GM23338 (cell line): Measurements from ENCODE around the gene ANTXR1. TPM values are rescaled to one million over a fixed set of nuclear protein-coding genes. Genes with fewer than 3 reads are reported as not detected.

Source experiments
- ATAC-seq: fragments of 200-7000 bp; cut with Tn5 transposase; 3 replicates; pipeline ENCODE4 v1.9.1; 2020
- DNase-seq: peaks from one replicate; pipeline ENCODE4 v3.0.0-alpha.2; 2015; ENCODE audit warnings: low spot score
- H2AFZ ChIP-seq: fragments of 200-600 bp; sonication (generic); 2 replicates; pipeline ENCODE4 v1.8.0; 2016; ENCODE audit warnings: antibody characterized with exemption, mild to moderate bottlenecking, moderate library complexity
- H3F3A ChIP-seq: fragments of 200-600 bp; sonication (generic); replicated peaks from 2 replicates; pipeline ENCODE4 v1.8.0; 2017; ENCODE audit warnings: antibody characterized with exemption, mixed run types, low read depth
- H3K27ac ChIP-seq: fragments of 200-600 bp; sonication (generic); 2 replicates; pipeline ENCODE4 v1.6.1; 2016; ENCODE audit warnings: low read depth
- H3K27me3 ChIP-seq: fragments of 200-600 bp; sonication (generic); 2 replicates; pipeline ENCODE4 v1.8.0; 2016; ENCODE audit warnings: mild to moderate bottlenecking, mixed run types, moderate library complexity; ENCODE audit not compliant: insufficient read depth
- H3K36me3 ChIP-seq: fragments of 200-600 bp; sonication (generic); 2 replicates; pipeline ENCODE4 v1.8.0; 2016; ENCODE audit warnings: mild to moderate bottlenecking; ENCODE audit not compliant: insufficient read depth
- H3K4me1 ChIP-seq: fragments of 200-600 bp; sonication (generic); 2 replicates; pipeline ENCODE4 v1.8.0; 2016; ENCODE audit warnings: mild to moderate bottlenecking, moderate library complexity; ENCODE audit not compliant: insufficient read depth
- H3K4me2 ChIP-seq: fragments of 200-600 bp; sonication (generic); 2 replicates; pipeline ENCODE4 v1.7.1; 2017; ENCODE audit warnings: mixed run types
- H3K4me3 ChIP-seq: fragments of 200-600 bp; sonication (generic); 2 replicates; pipeline ENCODE4 v1.6.1; 2016; ENCODE audit warnings: mixed run types
- H3K79me2 ChIP-seq: fragments of 200-600 bp; sonication (generic); replicated peaks from 2 replicates; pipeline ENCODE4 v1.8.0; 2017; ENCODE audit warnings: mild to moderate bottlenecking; ENCODE audit not compliant: insufficient read depth
- H3K9me2 ChIP-seq: fragments of 200-600 bp; sonication (generic); 2 replicates; pipeline ENCODE4 v1.8.0; 2017; ENCODE audit not compliant: insufficient read depth
- H4K20me1 ChIP-seq: fragments of 200-600 bp; sonication (generic); replicated peaks from 2 replicates; pipeline ENCODE4 v1.8.0; 2017; ENCODE audit warnings: mild to moderate bottlenecking; ENCODE audit not compliant: insufficient read depth
- H3K27ac Mint-ChIP-seq: 2 replicates; pipeline ENCODE4 v1.8.0; 2020; ENCODE audit warnings: inconsistent platforms, mild to moderate bottlenecking, moderate library complexity, mixed read lengths
- H3K27me3 Mint-ChIP-seq: 3 replicates; pipeline ENCODE4 v1.8.0; 2022; ENCODE audit warnings: low read depth, mild to moderate bottlenecking, moderate library complexity, mixed read lengths, inconsistent platforms; ENCODE audit not compliant: insufficient read depth, poor library complexity
- H3K36me3 Mint-ChIP-seq: 3 replicates; pipeline ENCODE4 v1.8.0; 2021; ENCODE audit warnings: low read depth, mild to moderate bottlenecking, inconsistent platforms, moderate library complexity, mixed read lengths
- H3K4me1 Mint-ChIP-seq: 3 replicates; pipeline ENCODE4 v1.8.0; 2020; ENCODE audit warnings: mild to moderate bottlenecking, inconsistent platforms, mixed read lengths
- H3K4me3 Mint-ChIP-seq: 3 replicates; pipeline ENCODE4 v1.8.0; 2021; ENCODE audit warnings: moderate library complexity, mild to moderate bottlenecking, inconsistent platforms, mixed read lengths
- H3K9me3 Mint-ChIP-seq: 3 replicates; pipeline ENCODE4 v1.8.0; 2020; ENCODE audit warnings: moderate library complexity, mild to moderate bottlenecking, inconsistent platforms, mixed read lengths
- CREB1 ChIP-seq: fragments of 250-450 bp; sonication (Bioruptor Pico); IDR thresholded peaks from 2 replicates; pipeline ENCODE4 v1.5.0; 2020; ENCODE audit warnings: low read depth, mild to moderate bottlenecking, moderate library complexity
- EZH2 ChIP-seq: fragments of 200-600 bp; sonication (generic); IDR thresholded peaks from one replicate; pipeline ENCODE4 v1.8.0; 2017; ENCODE audit warnings: antibody characterized with exemption, mild to moderate bottlenecking, low read depth; ENCODE audit not compliant: unreplicated experiment
- EZH2phosphoT487 ChIP-seq: fragments of 200-600 bp; sonication (generic); IDR thresholded peaks from one replicate; pipeline ENCODE4 v1.8.1; 2018; ENCODE audit warnings: antibody characterized with exemption; ENCODE audit not compliant: unreplicated experiment
- POLR2AphosphoS5 ChIP-seq: IDR thresholded peaks from 2 replicates; pipeline ENCODE4 v1.6.1; 2016; ENCODE audit warnings: antibody characterized with exemption, low read depth
- STAT1 ChIP-seq: IDR thresholded peaks from one replicate; pipeline ENCODE4 v1.6.1; 2016; ENCODE audit warnings: antibody characterized with exemption; ENCODE audit not compliant: unreplicated experiment
- ZNF114 ChIP-seq: fragments of 250-450 bp; sonication (Bioruptor Pico); IDR thresholded peaks from 2 replicates; pipeline ENCODE4 v1.5.0; 2020; ENCODE audit warnings: mild to moderate bottlenecking, moderate library complexity
- ZNF331 ChIP-seq: fragments of 250-450 bp; sonication (Bioruptor Pico); IDR thresholded peaks from 2 replicates; pipeline ENCODE4 v1.5.0; 2020; ENCODE audit warnings: low read depth, mild to moderate bottlenecking, moderate library complexity
- polyA plus RNA-seq: library from polyadenylated mRNA; unstranded; fragments of >200 nt; fragmentation: Nextera tagmentation; extraction: Ambion mirVana; gene quantifications from 2 replicates; pipeline ENCODE4 v1.2.1, GENCODE V29; 2016
- total RNA-seq: library from RNA; depleted of rRNA; stranded (reverse); fragments of >200 nt; shearing (Covaris generic); gene quantifications from 2 replicates; pipeline ENCODE4 v1.2.3, GENCODE V29; 2014
- TF ChIP-seq, protein P1 (sequence below), 2 experiments: fragments of 200-600 bp in 1 of 2; sonication (generic) in 1 of 2; conservative IDR thresholded peaks; 2 replicates each; pipeline versions ENCODE4 v1.5.1 to v1.6.1; 2016 to 2017; ENCODE audit warnings: antibody characterized with exemption in 2 of 2, low read depth in 2 of 2, mild to moderate bottlenecking in 2 of 2, moderate library complexity in 1 of 2
- TF ChIP-seq, protein P2 (sequence below): IDR thresholded peaks from 2 replicates; pipeline ENCODE4 v1.6.1; 2016; ENCODE audit warnings: antibody characterized with exemption

ANTXR1 gene
- total and polyA plus RNA-seq, 2 experiments from 2014 or later: 16.1 to 23.1 TPM

DNA sequence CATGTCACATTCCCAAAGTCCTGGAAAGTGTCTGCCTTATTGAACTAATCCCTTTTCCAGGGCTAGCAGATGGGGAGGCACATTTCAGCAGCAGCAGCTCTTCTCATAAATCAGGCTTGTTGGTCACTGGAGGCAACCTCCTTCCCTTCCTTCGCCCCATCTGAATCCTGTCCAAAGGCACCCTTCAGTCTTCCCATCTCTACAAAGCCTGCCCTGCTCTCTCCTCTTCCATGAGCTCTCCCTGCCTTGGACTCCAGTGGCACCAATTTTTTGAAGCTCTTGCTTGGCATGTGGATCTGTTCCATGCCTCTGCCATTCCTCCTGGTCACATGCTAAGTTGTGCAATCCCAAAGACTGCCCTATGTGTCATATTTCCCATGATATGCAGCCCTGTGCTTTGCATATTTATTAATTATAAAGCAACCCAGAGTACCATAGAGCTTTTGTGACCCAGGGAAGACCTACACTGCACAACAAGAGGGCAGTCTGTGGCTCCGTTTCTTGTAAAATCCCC, 70.3 kb downstream of the ANTXR1 start:
- Histone ChIP-seq H3K4me2 (no peak overlapping the region), H2AFZ (no peak overlapping the region), H3K27me3 (no peaks in the 10 kb centered on the region), H3K4me1 (no peaks in the 10 kb centered on the region; the same call in 1 of the 2 replicates), H3K36me3 (no peaks in the 10 kb centered on the region), H3K9me2 (peaks cover 3% of the 10 kb centered on the region; the same call in 1 of the 2 replicates), H3K27ac (no peak overlapping the region), H3F3A (no peaks in the 10 kb centered on the region), H3K79me2 (no peaks in the 10 kb centered on the region), H3K4me3 (no peak overlapping the region), H4K20me1 (no peaks in the 10 kb centered on the region)
- no peak for TF ChIP-seq CREB1 (CRISPR knock-in tag)
- TF ChIP-seq ZNF114 (CRISPR knock-in tag): no peak
- TF ChIP-seq STAT1: no peak
- DNase-seq (no peak), ATAC-seq (no peak)
- peaks cover 18% of the 10 kb centered on the region for H3K36me3 Mint-ChIP-seq
- H3K27ac Mint-ChIP-seq: peak overlapping the region; percentile 77
- no peaks in the 10 kb centered on the region; the same call in 2 of the 3 replicates for H3K4me1 Mint-ChIP-seq
- H3K4me3 Mint-ChIP-seq: no peak overlapping the region
- peaks cover 4% of the 10 kb centered on the region for H3K27me3 Mint-ChIP-seq
- H3K9me3 Mint-ChIP-seq: no peaks in the 10 kb centered on the region

DNA sequence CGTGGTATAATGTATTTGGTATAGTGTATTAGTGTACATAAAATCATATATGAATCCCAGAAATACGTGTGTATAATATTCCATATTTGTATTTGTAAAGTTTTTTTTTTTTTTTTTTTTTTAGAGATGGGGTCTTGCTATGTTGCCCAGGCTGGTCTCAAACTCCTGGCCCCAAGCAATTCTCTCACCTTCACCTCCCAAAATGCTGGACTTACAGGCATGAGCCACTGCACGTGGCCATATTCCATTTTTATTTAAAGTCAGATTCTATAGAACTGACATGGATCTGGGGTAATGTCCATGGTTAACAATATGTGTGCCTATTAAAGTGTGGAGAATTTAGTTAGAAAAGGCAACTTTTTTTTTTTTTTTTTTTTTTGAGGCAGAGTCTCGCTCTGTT, 71.5 kb downstream of the ANTXR1 start:
- DNase-seq: no peak
- Histone ChIP-seq H3K4me3 (no peak overlapping the region), H3K4me2 (no peak overlapping the region), H3K4me1 (no peaks in the 10 kb centered on the region; the same call in 1 of the 2 replicates), H3F3A (no peaks in the 10 kb centered on the region), H3K27ac (no peak overlapping the region), H4K20me1 (no peaks in the 10 kb centered on the region), H2AFZ (no peak overlapping the region), H3K36me3 (no peaks in the 10 kb centered on the region), H3K27me3 (no peaks in the 10 kb centered on the region), H3K79me2 (no peaks in the 10 kb centered on the region), H3K9me2 (peaks cover 3% of the 10 kb centered on the region; the same call in 1 of the 2 replicates)
- ATAC-seq: no peak
- no peaks in the 10 kb centered on the region; the same call in 2 of the 3 replicates for H3K4me1 Mint-ChIP-seq
- no peak overlapping the region for H3K4me3 Mint-ChIP-seq
- H3K36me3 Mint-ChIP-seq: peaks cover 13% of the 10 kb centered on the region
- H3K27ac Mint-ChIP-seq: no peak overlapping the region
- H3K9me3 Mint-ChIP-seq: no peaks in the 10 kb centered on the region
- TF ChIP-seq, protein P1, sequence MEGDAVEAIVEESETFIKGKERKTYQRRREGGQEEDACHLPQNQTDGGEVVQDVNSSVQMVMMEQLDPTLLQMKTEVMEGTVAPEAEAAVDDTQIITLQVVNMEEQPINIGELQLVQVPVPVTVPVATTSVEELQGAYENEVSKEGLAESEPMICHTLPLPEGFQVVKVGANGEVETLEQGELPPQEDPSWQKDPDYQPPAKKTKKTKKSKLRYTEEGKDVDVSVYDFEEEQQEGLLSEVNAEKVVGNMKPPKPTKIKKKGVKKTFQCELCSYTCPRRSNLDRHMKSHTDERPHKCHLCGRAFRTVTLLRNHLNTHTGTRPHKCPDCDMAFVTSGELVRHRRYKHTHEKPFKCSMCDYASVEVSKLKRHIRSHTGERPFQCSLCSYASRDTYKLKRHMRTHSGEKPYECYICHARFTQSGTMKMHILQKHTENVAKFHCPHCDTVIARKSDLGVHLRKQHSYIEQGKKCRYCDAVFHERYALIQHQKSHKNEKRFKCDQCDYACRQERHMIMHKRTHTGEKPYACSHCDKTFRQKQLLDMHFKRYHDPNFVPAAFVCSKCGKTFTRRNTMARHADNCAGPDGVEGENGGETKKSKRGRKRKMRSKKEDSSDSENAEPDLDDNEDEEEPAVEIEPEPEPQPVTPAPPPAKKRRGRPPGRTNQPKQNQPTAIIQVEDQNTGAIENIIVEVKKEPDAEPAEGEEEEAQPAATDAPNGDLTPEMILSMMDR (conservative IDR thresholded peaks at IDR 0.05; ENCODE audit: low read depth in 2 of 2): no peak
- TF ChIP-seq STAT1 (no peak), CREB1 (CRISPR knock-in tag) (no peak), EZH2phosphoT487 (no peak), ZNF114 (CRISPR knock-in tag) (no peak)
- TF ChIP-seq, protein P2, sequence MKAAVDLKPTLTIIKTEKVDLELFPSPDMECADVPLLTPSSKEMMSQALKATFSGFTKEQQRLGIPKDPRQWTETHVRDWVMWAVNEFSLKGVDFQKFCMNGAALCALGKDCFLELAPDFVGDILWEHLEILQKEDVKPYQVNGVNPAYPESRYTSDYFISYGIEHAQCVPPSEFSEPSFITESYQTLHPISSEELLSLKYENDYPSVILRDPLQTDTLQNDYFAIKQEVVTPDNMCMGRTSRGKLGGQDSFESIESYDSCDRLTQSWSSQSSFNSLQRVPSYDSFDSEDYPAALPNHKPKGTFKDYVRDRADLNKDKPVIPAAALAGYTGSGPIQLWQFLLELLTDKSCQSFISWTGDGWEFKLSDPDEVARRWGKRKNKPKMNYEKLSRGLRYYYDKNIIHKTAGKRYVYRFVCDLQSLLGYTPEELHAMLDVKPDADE: no peak
- peaks cover 4% of the 10 kb centered on the region for H3K27me3 Mint-ChIP-seq

GRCh38 chr2:69086466-69086865, 73.5 kb downstream of the ANTXR1 start:
- H3K4me1 ChIP-seq: no peaks in the 10 kb centered on the region; the same call in 1 of the 2 replicates
- Mint-ChIP-seq H3K4me1 (no peaks in the 10 kb centered on the region; the same call in 2 of the 3 replicates), H3K9me3 (no peaks in the 10 kb centered on the region), H3K27me3 (peaks cover 4% of the 10 kb centered on the region), H3K4me3 (no peak overlapping the region), H3K27ac (no peak overlapping the region), H3K36me3 (peaks cover 10% of the 10 kb centered on the region)
- H2AFZ ChIP-seq: no peak overlapping the region
- no peak overlapping the region for H3K4me2 ChIP-seq
- no peak for TF ChIP-seq EZH2
- TF ChIP-seq ZNF114 (CRISPR knock-in tag): no peak
- TF ChIP-seq EZH2phosphoT487: no peak
- TF ChIP-seq STAT1: no peak
- no peak for TF ChIP-seq POLR2AphosphoS5
- TF ChIP-seq ZNF331: no peak
- TF ChIP-seq, protein P1 (conservative IDR thresholded peaks at IDR 0.05; ENCODE audit: low read depth in 2 of 2): no peak
- H3K27ac ChIP-seq: no peak overlapping the region
- no peak overlapping the region for H3K4me3 ChIP-seq
- peaks cover 3% of the 10 kb centered on the region; the same call in 1 of the 2 replicates for H3K9me2 ChIP-seq
- no peaks in the 10 kb centered on the region for H3K79me2 ChIP-seq
- H4K20me1 ChIP-seq: no peaks in the 10 kb centered on the region
- H3K36me3 ChIP-seq: peaks cover under 1% of the 10 kb centered on the region; the same call in 1 of the 2 replicates
- peak; percentile 3 for DNase-seq
- no peaks in the 10 kb centered on the region for H3K27me3 ChIP-seq
- H3F3A ChIP-seq: no peaks in the 10 kb centered on the region
- no peak for ATAC-seq
